D341Med (cell line): Measurements from ENCODE around the gene RAP1GDS1.

ENCODE experiments used
- DNase-seq: peaks from one replicate; pipeline ENCODE4 v3.0.0; 2012; ENCODE audit warnings: low spot score

Gene RAP1GDS1

GRCh38 chr4:98482847-98483806, 221.9 kb downstream of the RAP1GDS1 start:
- DNase-seq = no peak

- DNase-seq = no peak
These were observed 222.8 kb downstream of the RAP1GDS1 start for GRCh38 chr4:98484031-98484430.

GRCh38 chr4:98485816-98486345, 224.7 kb downstream of the RAP1GDS1 start:
- DNase-seq = no peak

GRCh38 chr4:98490251-98490650, 229.1 kb downstream of the RAP1GDS1 start:
- DNase-seq = no peak

- no peak for DNase-seq
These were observed 230.8 kb downstream of the RAP1GDS1 start for GRCh38 chr4:98491899-98492559.

- no peak for DNase-seq
These were observed 232.1 kb downstream of the RAP1GDS1 start for GRCh38 chr4:98493296-98493695.
